ENCODE measurements around the gene INTS11. TPM values are rescaled to one million over a fixed set of nuclear protein-coding genes. Genes with fewer than 3 reads are reported as not detected.

INTS11 gene
- total and polyA plus RNA-seq, 2 of the 13 experiments (the other 11 are each of a cell fraction or from before 2014, with no cell fraction given) = 52.8 to 94.8 TPM

DNA sequence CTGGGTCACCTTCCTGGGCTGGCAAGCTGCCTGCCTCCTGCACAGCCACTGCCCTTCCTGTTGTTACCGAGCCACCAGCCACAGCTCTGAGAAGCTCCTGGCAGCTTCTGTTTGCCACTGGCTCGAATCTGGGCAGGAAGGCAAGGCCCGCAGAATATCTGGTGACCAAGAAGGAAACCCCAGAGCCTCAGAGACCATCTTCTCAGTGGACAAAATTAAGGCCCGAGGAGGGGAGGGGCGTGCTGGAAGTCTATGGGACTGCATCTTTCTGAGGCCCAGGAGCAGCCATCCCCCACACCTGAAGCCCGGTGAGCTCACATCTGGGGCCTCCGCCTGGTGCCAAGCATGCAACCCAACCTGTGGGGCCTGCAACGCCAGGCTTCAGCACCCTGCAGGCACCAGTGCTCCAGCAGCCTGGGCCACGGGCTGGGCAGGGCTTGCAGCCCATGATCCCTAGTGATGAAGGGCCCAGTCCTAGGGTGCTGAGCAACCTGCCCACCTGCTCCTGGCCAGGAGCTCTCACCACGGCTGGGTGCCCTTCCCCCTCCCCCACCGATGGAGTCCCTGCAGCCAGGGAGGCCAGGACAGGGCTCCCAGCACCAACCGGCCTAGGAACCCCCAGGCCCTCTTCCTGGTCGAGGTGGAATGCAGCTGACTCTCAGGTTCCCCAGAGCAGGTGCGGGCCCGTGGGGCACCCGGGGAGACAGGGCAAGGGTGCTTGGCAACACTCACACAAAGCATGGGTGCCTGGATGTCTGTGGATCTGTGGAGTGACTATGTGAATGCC, 1.0 kb upstream of the INTS11 start (continued):
- TF ChIP-seq ZNF740 (CRISPR knock-in tag; IDR thresholded peaks at IDR 0.05) (no peak), SNAI1 (CRISPR knock-in tag; IDR thresholded peaks at IDR 0.05; ENCODE audit: borderline replicate concordance) (no peak), FOXK1 (CRISPR knock-in tag; IDR thresholded peaks at IDR 0.05; ENCODE audit: borderline replicate concordance, low read depth) (no peak), MED8 (CRISPR knock-in tag; IDR thresholded peaks at IDR 0.05; ENCODE audit: insufficient replicate concordance) (peak; percentile 13), NR0B2 (CRISPR knock-in tag; IDR thresholded peaks at IDR 0.05) (no peak), ELF4 (CRISPR knock-in tag; IDR thresholded peaks at IDR 0.05; ENCODE audit: borderline replicate concordance) (no peak), SAP130 (CRISPR knock-in tag; IDR thresholded peaks at IDR 0.05; ENCODE audit: low read depth) (no peak), ZNF20 (CRISPR knock-in tag; IDR thresholded peaks at IDR 0.05) (no peak), CREBL2 (CRISPR knock-in tag; IDR thresholded peaks at IDR 0.05; ENCODE audit: borderline replicate concordance) (no peak; the same call in 1 of the 2 replicates), AGO1 (IDR thresholded peaks at IDR 0.05; ENCODE audit: low read depth, low read length, poor library complexity, severe bottlenecking) (no peak), CBX1 (IDR thresholded peaks at IDR 0.05; ENCODE audit: low read depth) (no peak), ZFP36L2 (CRISPR knock-in tag; IDR thresholded peaks at IDR 0.05) (no peak), ZBTB21 (CRISPR knock-in tag; IDR thresholded peaks at IDR 0.05) (no peak), KDM2A (CRISPR knock-in tag; IDR thresholded peaks at IDR 0.05; ENCODE audit: borderline replicate concordance, low read depth) (no peak), REL (CRISPR knock-in tag; conservative IDR thresholded peaks at IDR 0.05) (no peak), RFX3 (CRISPR knock-in tag; IDR thresholded peaks at IDR 0.05) (no peak), ZBTB20 (CRISPR knock-in tag; IDR thresholded peaks at IDR 0.05; ENCODE audit: borderline replicate concordance, low read depth) (no peak), SNAPC2 (CRISPR knock-in tag; IDR thresholded peaks at IDR 0.05) (no peak), KLF11 (CRISPR knock-in tag; IDR thresholded peaks at IDR 0.05) (no peak), THAP9 (CRISPR knock-in tag; IDR thresholded peaks at IDR 0.05; ENCODE audit: borderline replicate concordance) (peak; percentile 31; the same call in 1 of the 2 replicates), AGO2 (optimal IDR thresholded peaks at IDR 0.05; ENCODE audit: low read depth, low read length) (no peak), NBN (conservative IDR thresholded peaks at IDR 0.05) (no peak), SIX1 (CRISPR knock-in tag; IDR thresholded peaks at IDR 0.05; ENCODE audit: borderline replicate concordance) (no peak), ZNF335 (CRISPR knock-in tag; IDR thresholded peaks at IDR 0.05) (no peak; the same call in 1 of the 2 replicates), ZNF773 (CRISPR knock-in tag; IDR thresholded peaks at IDR 0.05; ENCODE audit: borderline replicate concordance) (no peak), IRX3 (CRISPR knock-in tag; IDR thresholded peaks at IDR 0.05; ENCODE audit: borderline replicate concordance, low read depth) (no peak), FOXA1 (IDR thresholded peaks at IDR 0.05) (no peak), FOXA1 (CRISPR knock-in tag; IDR thresholded peaks at IDR 0.05) (no peak)
